ENCODE results near the gene ZFAND3. TPM values are rescaled to one million over a fixed set of nuclear protein-coding genes. Genes with fewer than 3 reads are reported as not detected.

ZFAND3 gene
- polyA plus RNA-seq, 4 donors: 127 to 176 (median 139) TPM

GRCh38 chr6:38143191-38144150, 323.9 kb downstream of the ZFAND3 start:
- DNase-seq (ENCODE audit: low read depth in 4 of 4, low spot score in 3 of 4): no peak

- DNase-seq (ENCODE audit: low read depth in 4 of 4, low spot score in 3 of 4): no peak
These were observed 324.9 kb downstream of the ZFAND3 start for GRCh38 chr6:38144365-38144945.

DNA sequence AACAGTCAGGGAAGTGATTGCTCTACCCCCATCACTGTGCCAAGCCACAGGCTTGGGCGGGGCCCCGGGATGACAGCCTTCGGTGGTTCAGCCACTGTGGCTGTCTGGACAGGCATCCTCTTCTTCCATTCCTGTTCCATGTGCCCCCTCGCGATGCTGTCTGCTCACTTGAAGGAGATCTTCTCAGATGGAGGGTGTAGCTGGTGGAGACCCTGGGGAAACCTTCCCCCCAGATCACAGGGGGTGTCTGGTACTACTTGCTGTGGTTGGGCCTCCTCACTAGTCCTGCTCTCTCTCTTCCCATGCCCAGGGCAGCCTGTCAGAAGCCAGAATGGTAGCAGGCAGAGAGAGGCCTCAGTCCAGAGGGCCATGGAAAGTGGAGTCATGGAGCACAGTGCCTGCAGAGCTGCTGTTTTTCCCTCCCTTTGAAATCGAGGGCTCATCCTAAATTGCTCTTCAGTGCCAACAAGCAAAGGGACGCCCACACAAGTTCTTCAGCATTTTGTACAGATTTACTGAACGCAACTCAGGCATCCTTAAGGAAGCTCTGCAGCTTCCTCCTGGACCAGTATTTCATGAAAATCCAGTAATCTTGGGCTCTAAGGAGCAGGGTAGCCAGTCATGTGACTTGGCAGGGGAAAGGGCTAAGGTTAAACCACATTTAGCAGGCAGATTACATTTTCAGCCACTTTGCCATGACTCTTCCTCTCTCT, 326.6 kb downstream of the ZFAND3 start:
- no peak for DNase-seq (ENCODE audit: low read depth in 4 of 4, low spot score in 3 of 4)

GRCh38 chr6:38146734-38147027, 327.2 kb downstream of the ZFAND3 start:
- no peak for DNase-seq (ENCODE audit: low read depth in 4 of 4, low spot score in 3 of 4)

DNA sequence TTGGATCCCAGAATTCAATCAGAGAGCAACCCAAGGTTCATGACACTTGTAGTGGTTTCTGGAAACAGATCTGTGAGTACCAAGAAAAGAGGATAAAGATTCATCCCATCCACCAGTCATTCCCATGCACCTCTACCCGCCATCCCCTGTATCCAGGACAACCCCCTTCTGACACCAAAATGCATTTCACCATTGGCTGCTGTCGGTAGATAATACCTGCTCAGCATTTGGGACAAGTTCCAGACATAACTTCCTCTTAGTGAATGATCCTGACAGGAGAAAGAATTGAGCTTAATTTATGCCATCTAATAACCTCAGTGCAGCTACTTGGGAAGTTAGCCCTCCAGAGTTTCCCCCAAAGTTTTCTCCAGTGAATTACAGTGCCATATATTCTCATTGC, 329.1 kb downstream of the ZFAND3 start:
- DNase-seq (ENCODE audit: low read depth in 4 of 4, low spot score in 3 of 4): no peak

GRCh38 chr6:38149531-38149930, 330.0 kb downstream of the ZFAND3 start:
- no peak for DNase-seq (ENCODE audit: low read depth in 4 of 4, low spot score in 3 of 4)

DNA sequence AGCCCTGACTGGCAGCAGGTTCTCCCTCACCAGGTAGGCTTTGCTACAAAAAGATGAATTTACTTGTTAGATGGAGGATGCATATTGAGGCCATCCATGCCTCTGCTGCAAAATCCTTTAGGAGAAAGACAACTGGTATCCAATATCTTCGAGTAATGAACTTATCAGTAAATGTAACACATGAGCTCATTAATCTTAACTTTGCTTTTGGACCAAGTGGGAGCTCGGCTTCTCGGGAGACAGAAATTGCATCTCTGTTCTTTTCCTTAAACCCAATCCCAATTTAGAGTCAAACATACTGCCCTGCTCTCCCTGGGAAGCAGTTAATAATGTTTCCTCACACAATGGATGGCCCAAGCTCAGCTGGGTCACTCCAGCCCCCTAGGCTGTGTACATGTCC, 330.5 kb downstream of the ZFAND3 start:
- DNase-seq (ENCODE audit: low read depth in 4 of 4, low spot score in 3 of 4): no peak

GRCh38 chr6:38150681-38151296, 331.3 kb downstream of the ZFAND3 start:
- no peak for DNase-seq (ENCODE audit: low read depth in 4 of 4, low spot score in 3 of 4)

DNA sequence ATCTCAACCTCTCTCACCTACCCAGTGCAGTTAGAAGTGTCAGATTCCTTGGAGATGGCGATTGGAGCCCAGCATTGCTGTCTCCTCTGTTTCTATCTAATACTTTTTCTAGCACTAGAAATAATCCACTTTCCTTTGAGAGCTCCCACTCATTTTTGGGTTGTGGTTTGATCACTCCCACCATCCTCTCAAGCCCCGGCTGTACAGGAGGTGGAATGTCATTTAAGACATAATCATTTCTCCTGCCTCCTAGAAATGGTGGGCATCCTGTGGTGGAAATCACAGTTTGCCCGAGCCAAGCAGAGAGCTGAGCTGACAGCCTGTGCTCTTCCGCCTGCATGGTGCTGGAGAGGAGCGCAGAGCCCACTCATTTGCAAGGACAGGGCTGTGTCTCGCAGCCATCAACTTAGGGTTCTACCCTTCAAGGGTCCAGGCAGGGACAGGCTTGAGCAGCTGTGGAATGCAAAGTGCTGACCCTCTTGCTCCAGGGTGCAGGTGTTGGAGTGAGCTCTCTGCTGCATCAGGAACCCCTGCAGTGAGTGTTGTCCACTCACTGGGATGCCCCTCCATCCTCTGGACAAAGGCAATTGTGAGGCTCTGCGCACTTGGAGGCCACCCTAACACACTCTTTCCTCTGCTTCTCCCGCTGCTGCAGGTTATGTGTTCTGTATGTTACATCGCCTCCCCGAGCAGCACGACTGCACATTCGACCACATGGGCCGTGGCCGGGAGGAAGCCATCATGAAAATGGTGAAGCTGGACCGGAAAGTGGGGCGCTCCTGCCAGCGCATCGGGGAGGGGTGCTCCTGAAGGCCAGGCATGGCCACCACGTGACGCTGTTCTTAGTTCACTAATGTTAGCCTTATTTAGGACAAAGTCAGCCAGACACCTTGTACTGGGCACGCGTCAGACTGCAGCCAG, 332.3 kb downstream of the ZFAND3 start:
- DNase-seq (ENCODE audit: low read depth in 4 of 4, low spot score in 3 of 4): no peak

DNA sequence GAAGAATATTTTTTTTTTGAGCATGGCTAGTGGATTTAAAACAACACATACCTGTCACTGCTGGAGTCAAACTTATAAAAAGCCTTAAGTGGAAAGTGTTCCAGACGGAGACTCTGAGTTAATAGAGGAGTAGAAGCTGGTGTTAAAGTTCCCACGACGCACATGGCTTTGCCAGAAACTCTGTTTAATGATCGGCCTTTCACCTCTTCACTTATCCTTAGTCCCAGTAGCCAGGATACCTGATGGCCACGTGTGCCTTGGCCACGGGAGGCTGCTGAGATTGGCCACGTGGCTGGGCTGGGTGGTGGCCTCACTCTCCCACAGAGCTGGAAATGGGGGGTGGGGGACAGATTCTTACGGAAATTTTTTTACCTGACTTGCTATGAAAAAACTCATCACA, 333.1 kb downstream of the ZFAND3 start:
- no peak for DNase-seq (ENCODE audit: low read depth in 4 of 4, low spot score in 3 of 4)

GRCh38 chr6:38153076-38153797, 333.7 kb downstream of the ZFAND3 start:
- DNase-seq (ENCODE audit: low read depth in 4 of 4, low spot score in 3 of 4): no peak

DNA sequence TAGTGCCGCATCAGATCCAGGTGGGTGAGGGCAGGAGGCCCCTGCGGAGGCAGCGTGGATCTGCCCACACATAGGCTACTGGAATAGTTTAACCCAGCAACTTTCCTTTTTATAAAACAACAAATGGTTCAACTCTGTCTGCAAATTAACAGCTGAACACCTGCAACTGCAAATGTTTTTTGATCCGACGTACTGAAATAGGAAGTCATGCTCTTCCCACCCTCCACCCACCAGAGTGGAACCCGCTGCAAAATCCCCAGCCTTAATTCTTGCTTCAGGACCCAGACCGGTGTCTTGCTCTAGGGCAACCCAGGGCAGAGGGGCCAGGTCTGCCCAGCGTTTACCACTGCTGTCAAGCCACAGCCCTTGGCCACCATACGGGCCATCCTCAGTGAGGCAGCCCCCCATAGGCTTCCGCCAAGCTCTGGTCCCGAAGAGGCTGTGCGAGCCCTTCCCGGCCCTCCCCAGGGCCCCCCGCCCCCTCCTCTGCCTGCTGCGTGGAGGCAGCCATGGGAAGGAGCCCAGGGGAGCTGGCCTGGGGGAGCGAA, 334.3 kb downstream of the ZFAND3 start:
- DNase-seq (ENCODE audit: low read depth in 4 of 4, low spot score in 3 of 4): no peak

DNA sequence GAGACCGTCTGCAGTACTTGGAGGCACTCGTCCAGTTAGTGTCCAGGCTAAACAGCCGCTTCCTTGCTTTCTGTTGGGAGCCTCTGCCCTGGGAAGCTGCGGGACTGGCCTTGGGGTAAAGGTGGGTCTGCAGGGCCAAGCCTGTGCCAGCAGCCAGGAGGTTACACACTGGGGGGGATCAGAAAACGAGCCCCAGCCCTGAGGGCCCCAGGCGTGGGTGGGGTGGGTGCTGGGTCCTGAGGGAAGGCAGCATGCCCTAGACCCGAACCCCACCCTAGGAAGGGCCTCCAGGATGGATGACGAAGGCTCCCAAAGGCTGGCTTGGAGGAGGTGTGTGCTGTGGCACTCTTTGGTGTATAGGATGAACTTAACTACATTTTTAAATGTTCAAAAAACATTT, 335.2 kb downstream of the ZFAND3 start:
- no peak for DNase-seq (ENCODE audit: low read depth in 4 of 4, low spot score in 3 of 4)

DNA sequence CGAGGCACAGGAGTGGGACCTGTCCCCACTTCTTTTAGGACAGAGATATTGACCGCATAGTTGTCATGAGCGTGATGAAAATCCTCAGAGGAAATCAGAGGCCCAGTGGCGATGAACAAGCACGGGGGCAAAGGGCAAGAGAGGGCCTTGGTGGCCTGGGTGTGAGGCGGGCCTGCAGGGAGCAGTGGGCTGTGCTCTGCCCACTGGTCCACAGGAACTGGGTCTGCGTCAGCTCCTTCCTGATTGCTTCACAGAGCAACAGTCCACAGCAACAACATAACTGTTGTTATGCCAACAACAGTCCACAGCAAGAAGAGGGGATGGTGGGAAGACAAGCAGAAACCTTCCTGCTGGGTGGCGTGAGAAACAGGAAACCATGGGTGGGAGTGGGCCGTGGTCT, 335.6 kb downstream of the ZFAND3 start:
- DNase-seq (ENCODE audit: low read depth in 4 of 4, low spot score in 3 of 4): no peak

GRCh38 chr6:38155621-38156204, 336.2 kb downstream of the ZFAND3 start:
- no peak for DNase-seq (ENCODE audit: low read depth in 4 of 4, low spot score in 3 of 4)

DNA sequence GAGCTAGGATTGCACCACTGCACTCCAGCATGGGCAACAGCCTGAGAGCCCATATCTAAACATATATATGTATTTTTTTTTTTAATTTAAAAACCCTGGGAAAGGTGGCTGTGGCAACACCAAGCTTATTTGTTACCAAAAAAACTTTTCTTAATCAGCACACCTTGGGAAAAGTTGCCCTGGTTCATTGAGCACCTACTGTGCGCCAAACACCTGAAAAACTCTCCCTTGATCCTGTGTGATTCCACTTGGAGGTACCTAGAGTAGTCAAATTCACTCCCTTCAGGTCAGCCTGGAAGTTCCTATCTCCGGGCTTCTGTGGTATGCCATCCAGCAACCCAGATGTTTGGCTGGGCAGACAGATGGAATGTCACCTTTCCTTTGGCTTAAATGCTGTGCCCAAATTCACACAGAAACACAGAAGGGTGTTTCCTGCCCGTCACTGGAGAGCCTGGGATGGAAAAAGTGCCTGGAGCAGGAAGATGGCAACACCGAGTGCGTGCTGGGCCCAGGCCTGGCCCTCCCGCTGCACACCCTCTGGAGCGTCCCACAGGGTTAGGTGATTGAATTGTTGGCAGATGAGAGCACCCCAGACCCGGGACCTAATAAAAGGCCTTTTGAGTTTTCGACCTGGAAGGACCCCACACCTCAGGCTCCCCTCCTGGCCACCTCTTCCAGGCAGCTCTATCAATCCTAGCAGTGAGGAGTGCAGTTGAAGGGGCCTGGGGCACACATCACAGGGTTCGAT, 337.5 kb downstream of the ZFAND3 start:
- no peak for DNase-seq (ENCODE audit: low read depth in 4 of 4, low spot score in 3 of 4)

DNA sequence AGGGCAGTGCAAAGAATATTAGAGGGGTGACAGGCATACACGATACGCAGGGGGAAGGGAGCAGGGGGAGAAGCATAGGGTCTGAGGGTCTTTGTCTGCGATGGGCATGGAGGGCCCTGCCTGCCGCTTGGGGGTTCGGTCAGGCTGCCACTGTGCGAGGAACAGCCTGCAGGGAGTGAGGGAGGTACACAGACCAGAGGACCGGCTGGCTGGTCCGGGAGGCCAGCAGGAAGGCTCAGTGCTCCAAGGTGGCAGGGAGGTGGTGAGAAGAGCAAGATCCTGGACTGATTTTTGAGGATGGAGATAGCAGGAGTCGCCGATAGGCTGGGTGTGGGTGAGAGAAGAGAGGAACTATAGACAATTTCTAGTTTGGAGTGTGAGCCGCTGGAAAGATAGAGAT, 338.4 kb downstream of the ZFAND3 start:
- DNase-seq (ENCODE audit: low read depth in 4 of 4, low spot score in 3 of 4): no peak

GRCh38 chr6:38158762-38159350, 339.3 kb downstream of the ZFAND3 start:
- DNase-seq (ENCODE audit: low read depth in 4 of 4, low spot score in 3 of 4): no peak
